Hepatocyte (in vitro differentiated cells): ENCODE measurements around the gene NCAPH2. TPM values are rescaled to one million over a fixed set of nuclear protein-coding genes. Genes with fewer than 3 reads are reported as not detected.

Experiments used
- DNase-seq: peaks from one replicate; pipeline ENCODE4 v3.0.0-alpha.2; 2016; ENCODE audit warnings: low spot score
- H2AFZ ChIP-seq: fragments of 200-600 bp; sonication (generic); 2 replicates; pipeline ENCODE4 v1.6.0; 2016; ENCODE audit warnings: antibody characterized with exemption, mild to moderate bottlenecking
- H3K27ac ChIP-seq: fragments of 200-600 bp; sonication (generic); 2 replicates; pipeline ENCODE4 v1.5.1; 2016; ENCODE audit warnings: mild to moderate bottlenecking
- H3K27me3 ChIP-seq: fragments of 200-600 bp; sonication (generic); 2 replicates; pipeline ENCODE4 v1.6.1; 2016
- H3K36me3 ChIP-seq: fragments of 200-600 bp; sonication (generic); replicated peaks from 2 replicates; pipeline ENCODE4 v1.5.1; 2016; ENCODE audit warnings: low read depth; ENCODE audit not compliant: insufficient read depth
- H3K4me1 ChIP-seq: fragments of 200-600 bp; sonication (generic); 2 replicates; pipeline ENCODE4 v1.5.1; 2016; ENCODE audit warnings: mild to moderate bottlenecking, moderate library complexity; ENCODE audit not compliant: insufficient read depth
- H3K4me2 ChIP-seq: fragments of 200-600 bp; sonication (generic); 2 replicates; pipeline ENCODE4 v1.6.0; 2016
- H3K4me3 ChIP-seq: fragments of 200-600 bp; sonication (generic); 2 replicates; pipeline ENCODE4 v1.5.1; 2016; ENCODE audit warnings: mild to moderate bottlenecking
- H3K79me2 ChIP-seq: fragments of 200-600 bp; sonication (generic); 2 replicates; pipeline ENCODE4 v1.6.0; 2017; ENCODE audit warnings: mild to moderate bottlenecking
- H3K9me2 ChIP-seq: fragments of 200-600 bp; sonication (generic); replicated peaks from 2 replicates; pipeline ENCODE4 v1.6.0; 2017; ENCODE audit warnings: mild to moderate bottlenecking; ENCODE audit not compliant: insufficient read depth
- H3K9me3 ChIP-seq: fragments of 200-600 bp; sonication (generic); 2 replicates; pipeline ENCODE4 v1.5.1; 2016; ENCODE audit warnings: low read depth, mild to moderate bottlenecking
- H4K20me1 ChIP-seq: fragments of 200-600 bp; sonication (generic); 2 replicates; pipeline ENCODE4 v1.6.0; 2016; ENCODE audit warnings: mild to moderate bottlenecking; ENCODE audit not compliant: insufficient read depth, poor library complexity, severe bottlenecking
- EZH2 ChIP-seq: fragments of 200-600 bp; sonication (generic); IDR thresholded peaks from 2 replicates; pipeline ENCODE4 v1.6.1; 2016; ENCODE audit warnings: antibody characterized with exemption, mild to moderate bottlenecking, borderline replicate concordance
- EZH2phosphoT487 ChIP-seq: fragments of 200-600 bp; sonication (generic); IDR thresholded peaks from one replicate; pipeline ENCODE4 v1.6.1; 2018; ENCODE audit warnings: antibody characterized with exemption, mild to moderate bottlenecking, low read depth, moderate library complexity; ENCODE audit not compliant: unreplicated experiment, severe bottlenecking
- WGBS: methylation state at CpG from one replicate; pipeline ENCODE4 v1.1.6; 2016; ENCODE audit warnings: low lambda C conversion rate; ENCODE audit errors: missing lambda C conversion rate; 5-methylcytosine and 5-hydroxymethylcytosine counted together
- polyA plus RNA-seq: library from polyadenylated mRNA; unstranded; fragments of >200 nt; fragmentation: Nextera tagmentation; extraction: Ambion mirVana; gene quantifications from 2 replicates; pipeline ENCODE4 v1.2.1, GENCODE V29; 2016
- total RNA-seq: library from RNA; depleted of rRNA; stranded (reverse); fragments of >200 nt; gene quantifications from 2 replicates; pipeline ENCODE4 v1.2.3, GENCODE V29; 2014
- TF ChIP-seq, protein P1 (sequence below): fragments of 200-600 bp; sonication (generic); IDR thresholded peaks from 2 replicates; pipeline ENCODE4 v1.5.1; 2016; ENCODE audit warnings: antibody characterized with exemption, mild to moderate bottlenecking; ENCODE audit not compliant: poor library complexity

The NCAPH2 gene
- total and polyA plus RNA-seq, 2 experiments from 2014 or later, result 25.6 to 40.6 TPM

DNA sequence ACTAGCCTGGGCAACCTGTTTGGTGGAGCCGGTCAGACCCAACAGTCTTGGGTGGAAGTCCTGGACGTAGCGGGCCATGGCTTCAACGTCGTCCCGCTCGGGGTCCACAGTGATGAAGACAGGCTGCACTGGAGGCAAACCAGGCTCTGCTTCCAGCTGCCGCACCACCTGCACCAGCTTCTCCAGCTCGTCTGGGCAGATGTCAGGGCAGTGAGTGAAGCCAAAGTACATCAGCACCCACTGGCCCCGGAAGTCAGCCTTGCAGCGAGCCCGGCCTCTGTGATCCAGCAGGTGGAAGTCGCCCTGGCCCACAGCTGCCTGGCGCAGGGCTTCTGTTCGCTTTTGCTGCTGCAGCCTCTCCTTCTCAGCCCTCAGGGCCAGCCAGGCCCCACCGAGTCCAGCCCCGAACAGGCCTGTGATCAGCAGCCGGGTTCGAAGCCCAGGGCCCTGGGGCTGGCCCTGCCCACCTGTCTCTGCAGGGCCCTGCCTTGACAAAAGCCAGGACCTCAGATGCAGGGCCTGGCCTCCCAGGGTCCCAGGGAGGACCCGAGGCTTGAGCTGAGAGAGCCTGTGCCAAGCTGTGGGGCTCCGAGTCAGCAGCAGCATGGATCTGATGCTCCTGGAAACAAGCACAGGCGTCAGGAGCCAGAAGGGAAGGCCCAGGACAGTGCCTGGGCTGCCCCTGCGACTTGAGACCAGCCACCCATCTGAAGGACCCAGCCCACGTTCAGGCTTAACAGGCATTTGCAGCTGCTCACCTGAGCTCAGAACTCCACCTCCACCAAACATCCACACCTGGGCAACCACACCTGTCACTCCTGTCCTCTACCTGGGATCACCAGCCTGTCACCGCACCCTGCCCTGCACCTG, 16.0 kb downstream of the NCAPH2 start:
- Histone ChIP-seq H3K9me3 (no peaks in the 10 kb centered on the region), H3K4me3 (peak overlapping the region; percentile 23), H4K20me1 (peaks cover 13% of the 10 kb centered on the region), H3K79me2 (peaks cover 37% of the 10 kb centered on the region), H3K27ac (peak overlapping the region; percentile 90), H3K36me3 (no peaks in the 10 kb centered on the region), H3K4me1 (peaks cover 19% of the 10 kb centered on the region), H3K4me2 (peak overlapping the region; percentile 94), H3K9me2 (no peaks in the 10 kb centered on the region), H2AFZ (no peak overlapping the region), H3K27me3 (no peaks in the 10 kb centered on the region)
- no peak for TF ChIP-seq EZH2
- TF ChIP-seq EZH2phosphoT487, result no peak
- TF ChIP-seq, protein P1, sequence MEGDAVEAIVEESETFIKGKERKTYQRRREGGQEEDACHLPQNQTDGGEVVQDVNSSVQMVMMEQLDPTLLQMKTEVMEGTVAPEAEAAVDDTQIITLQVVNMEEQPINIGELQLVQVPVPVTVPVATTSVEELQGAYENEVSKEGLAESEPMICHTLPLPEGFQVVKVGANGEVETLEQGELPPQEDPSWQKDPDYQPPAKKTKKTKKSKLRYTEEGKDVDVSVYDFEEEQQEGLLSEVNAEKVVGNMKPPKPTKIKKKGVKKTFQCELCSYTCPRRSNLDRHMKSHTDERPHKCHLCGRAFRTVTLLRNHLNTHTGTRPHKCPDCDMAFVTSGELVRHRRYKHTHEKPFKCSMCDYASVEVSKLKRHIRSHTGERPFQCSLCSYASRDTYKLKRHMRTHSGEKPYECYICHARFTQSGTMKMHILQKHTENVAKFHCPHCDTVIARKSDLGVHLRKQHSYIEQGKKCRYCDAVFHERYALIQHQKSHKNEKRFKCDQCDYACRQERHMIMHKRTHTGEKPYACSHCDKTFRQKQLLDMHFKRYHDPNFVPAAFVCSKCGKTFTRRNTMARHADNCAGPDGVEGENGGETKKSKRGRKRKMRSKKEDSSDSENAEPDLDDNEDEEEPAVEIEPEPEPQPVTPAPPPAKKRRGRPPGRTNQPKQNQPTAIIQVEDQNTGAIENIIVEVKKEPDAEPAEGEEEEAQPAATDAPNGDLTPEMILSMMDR, result no peak
- 79% methylated on average over 25 of the region's 25 CpGs for WGBS
- peak; percentile 15 for DNase-seq

DNA sequence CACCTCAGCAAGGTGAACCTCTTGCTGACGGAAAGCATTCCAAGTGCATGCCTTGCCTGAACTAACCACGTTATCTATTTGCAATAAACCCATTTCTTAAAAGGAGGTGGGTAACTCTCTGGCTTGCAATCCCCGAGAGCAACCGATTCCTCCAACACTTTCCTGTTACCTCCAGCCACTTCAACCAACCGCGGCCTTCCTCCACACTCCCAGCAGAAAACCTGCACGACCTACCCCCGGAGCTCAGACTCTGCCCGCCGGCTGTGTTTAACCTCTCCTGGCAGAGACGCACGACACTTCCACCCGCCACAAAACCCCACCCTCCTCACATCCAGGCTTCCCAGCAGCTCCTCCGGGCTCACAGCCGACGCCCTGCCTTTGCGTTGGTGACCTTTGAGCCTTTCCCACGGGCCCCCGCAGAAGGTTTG, 16.7 kb downstream of the NCAPH2 start:
- Histone ChIP-seq H3K9me3 (no peaks in the 10 kb centered on the region), H2AFZ (peak overlapping the region; percentile 42), H3K79me2 (peaks cover 37% of the 10 kb centered on the region), H3K4me3 (peak overlapping the region; percentile 23), H3K4me2 (peak overlapping the region; percentile 94), H4K20me1 (peaks cover 13% of the 10 kb centered on the region), H3K36me3 (no peaks in the 10 kb centered on the region), H3K4me1 (peaks cover 19% of the 10 kb centered on the region), H3K27ac (peak overlapping the region; percentile 90), H3K9me2 (no peaks in the 10 kb centered on the region), H3K27me3 (no peaks in the 10 kb centered on the region)
- WGBS, result 16% methylated on average over 18 of the region's 19 CpGs
- TF ChIP-seq, protein P1, result no peak
- TF ChIP-seq EZH2, result no peak
- TF ChIP-seq EZH2phosphoT487, result no peak
- DNase-seq, result no peak

DNA sequence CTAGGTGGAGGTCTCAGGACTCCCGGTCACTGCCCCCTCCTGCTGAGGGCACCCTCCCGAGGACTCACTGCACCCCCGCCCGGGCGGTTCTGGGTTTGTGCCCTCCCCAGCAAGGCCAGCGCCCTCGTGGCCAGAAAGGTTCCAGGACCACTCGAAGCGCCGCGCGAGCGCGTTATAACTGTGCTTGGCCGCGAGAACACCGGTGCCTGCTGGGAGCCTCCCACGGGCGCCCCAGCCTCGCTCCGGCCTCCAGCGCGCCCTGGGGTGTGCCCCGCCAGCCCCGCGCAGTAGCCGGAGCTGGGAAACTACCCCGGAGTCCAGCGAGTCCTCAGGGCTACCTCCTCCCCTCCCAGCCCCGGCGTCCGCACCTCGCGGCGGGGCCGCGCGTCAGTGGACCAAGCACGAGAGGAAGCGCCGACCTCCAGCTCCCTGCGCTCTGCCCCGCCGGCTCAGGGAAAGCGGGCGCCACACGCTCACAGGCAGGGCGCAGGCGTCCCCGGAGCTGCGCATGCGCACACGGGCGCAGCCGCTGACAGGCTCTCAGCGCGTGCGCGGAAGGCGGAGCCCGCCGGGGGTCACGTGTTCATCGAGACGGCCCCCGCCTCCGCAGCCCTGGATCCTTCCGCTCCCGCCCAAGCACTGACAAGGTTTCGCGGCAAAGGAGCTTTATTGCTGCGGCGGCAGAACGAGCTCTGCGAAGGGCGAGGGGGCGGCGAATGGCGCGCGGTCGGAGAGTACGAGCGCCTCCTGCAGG, 17.3 kb downstream of the NCAPH2 start, which contains the start of gene SCO2:
Gene SCO2 (minus strand): TSS at position 495 of the 754 bp plus-strand sequence. CDS start 1,187 bp downstream, outside the sequence.
- Histone ChIP-seq H2AFZ (peak within 1 kb of the TSS; percentile 80), H3K9me3 (no peaks in the 10 kb centered on the region), H3K36me3 (no peaks in the 10 kb centered on the region), H3K27me3 (peaks cover 1% of the 10 kb centered on the region), H3K27ac (peak within 1 kb of the TSS; percentile 98), H3K9me2 (no peaks in the 10 kb centered on the region), H3K4me2 (peak within 1 kb of the TSS; percentile 94), H3K79me2 (peaks cover 37% of the 10 kb centered on the region), H3K4me1 (peaks cover 20% of the 10 kb centered on the region), H3K4me3 (peak within 1 kb of the TSS; percentile 67), H4K20me1 (peaks cover 13% of the 10 kb centered on the region)
- DNase-seq, result peak; percentile 99
- TF ChIP-seq EZH2 (no peak), EZH2phosphoT487 (no peak)
- TF ChIP-seq, protein P1, result peak; percentile 64
- whole genome bisulfite sequencing, result 1% methylated on average over 73 of the region's 84 CpGs
